HFFc6 (cell line): ENCODE measurements around the gene ZRANB1. TPM values are rescaled to one million over a fixed set of nuclear protein-coding genes. Genes with fewer than 3 reads are reported as not detected.

Experiments used
- DNase-seq: peaks from one replicate; pipeline ENCODE4 v3.0.0-alpha.2; 2018
- H3K27ac Mint-ChIP-seq: 2 replicates; pipeline ENCODE4 v1.8.0; 2020; ENCODE audit warnings: mild to moderate bottlenecking, mixed read lengths
- H3K27me3 Mint-ChIP-seq: 2 replicates; pipeline ENCODE4 v1.8.0; 2021; ENCODE audit warnings: mild to moderate bottlenecking, moderate library complexity, mixed read lengths; ENCODE audit not compliant: insufficient read depth
- H3K36me3 Mint-ChIP-seq: 2 replicates; pipeline ENCODE4 v1.8.0; 2021; ENCODE audit warnings: low read depth, mixed read lengths
- H3K4me1 Mint-ChIP-seq: 2 replicates; pipeline ENCODE4 v1.8.0; 2020; ENCODE audit warnings: low read depth, mixed read lengths
- H3K4me3 Mint-ChIP-seq: 2 replicates; pipeline ENCODE4 v1.8.0; 2020; ENCODE audit warnings: mild to moderate bottlenecking, moderate library complexity, mixed read lengths
- H3K9me3 Mint-ChIP-seq: 2 replicates; pipeline ENCODE4 v1.8.0; 2020; ENCODE audit warnings: mild to moderate bottlenecking, mixed read lengths
- total RNA-seq, 6 experiments: library from RNA; stranded (reverse); fragmentation: NEBNext Ultra II Directional; extraction: Animal tissue kit (Norgen Biotek cat#: 25700); gene quantifications; 2 replicates in 1 of 6; 3 replicates in 5 of 6; pipeline ENCODE4 v1.2.3, GENCODE V29; 2021
- TF ChIP-seq, protein P1 (sequence below): fragments of 200-600 bp; sonication (generic); IDR thresholded peaks from 2 replicates; pipeline ENCODE4 v1.5.0; 2021; ENCODE audit warnings: antibody characterized with exemption, mild to moderate bottlenecking

ZRANB1 gene
- total RNA-seq, 6 experiments from 2014 or later = 11.8 to 13.6 (median 12.6) TPM

DNA sequence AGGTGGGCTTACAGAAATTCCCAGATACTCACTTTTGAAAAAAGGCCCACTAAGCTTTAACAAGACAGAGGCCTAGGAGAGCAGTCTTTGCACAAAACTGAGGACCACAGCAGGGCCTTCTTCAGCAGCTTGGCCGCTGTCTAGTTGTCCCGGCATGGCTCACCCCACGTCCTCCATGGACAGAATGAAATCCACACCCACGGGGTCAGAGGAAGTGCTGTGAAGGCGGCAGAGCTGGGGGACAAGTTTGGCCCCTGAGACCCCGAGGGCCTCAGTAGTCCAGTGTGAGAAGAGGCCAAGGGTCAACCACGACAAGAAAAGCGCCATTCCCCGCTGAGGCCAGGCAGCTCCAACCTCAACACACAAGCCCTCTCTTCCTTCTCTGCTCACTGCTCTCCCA lies 78.9 kb downstream of the ZRANB1 start:
- no peaks in the 10 kb centered on the region for H3K9me3 Mint-ChIP-seq
- TF ChIP-seq, protein P1, sequence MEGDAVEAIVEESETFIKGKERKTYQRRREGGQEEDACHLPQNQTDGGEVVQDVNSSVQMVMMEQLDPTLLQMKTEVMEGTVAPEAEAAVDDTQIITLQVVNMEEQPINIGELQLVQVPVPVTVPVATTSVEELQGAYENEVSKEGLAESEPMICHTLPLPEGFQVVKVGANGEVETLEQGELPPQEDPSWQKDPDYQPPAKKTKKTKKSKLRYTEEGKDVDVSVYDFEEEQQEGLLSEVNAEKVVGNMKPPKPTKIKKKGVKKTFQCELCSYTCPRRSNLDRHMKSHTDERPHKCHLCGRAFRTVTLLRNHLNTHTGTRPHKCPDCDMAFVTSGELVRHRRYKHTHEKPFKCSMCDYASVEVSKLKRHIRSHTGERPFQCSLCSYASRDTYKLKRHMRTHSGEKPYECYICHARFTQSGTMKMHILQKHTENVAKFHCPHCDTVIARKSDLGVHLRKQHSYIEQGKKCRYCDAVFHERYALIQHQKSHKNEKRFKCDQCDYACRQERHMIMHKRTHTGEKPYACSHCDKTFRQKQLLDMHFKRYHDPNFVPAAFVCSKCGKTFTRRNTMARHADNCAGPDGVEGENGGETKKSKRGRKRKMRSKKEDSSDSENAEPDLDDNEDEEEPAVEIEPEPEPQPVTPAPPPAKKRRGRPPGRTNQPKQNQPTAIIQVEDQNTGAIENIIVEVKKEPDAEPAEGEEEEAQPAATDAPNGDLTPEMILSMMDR = no peak
- no peak overlapping the region for H3K27ac Mint-ChIP-seq
- H3K4me1 Mint-ChIP-seq = peaks cover 36% of the 10 kb centered on the region
- H3K4me3 Mint-ChIP-seq = no peak overlapping the region
- peaks cover 18% of the 10 kb centered on the region for H3K36me3 Mint-ChIP-seq
- peaks cover 6% of the 10 kb centered on the region for H3K27me3 Mint-ChIP-seq
- DNase-seq = no peak

DNA sequence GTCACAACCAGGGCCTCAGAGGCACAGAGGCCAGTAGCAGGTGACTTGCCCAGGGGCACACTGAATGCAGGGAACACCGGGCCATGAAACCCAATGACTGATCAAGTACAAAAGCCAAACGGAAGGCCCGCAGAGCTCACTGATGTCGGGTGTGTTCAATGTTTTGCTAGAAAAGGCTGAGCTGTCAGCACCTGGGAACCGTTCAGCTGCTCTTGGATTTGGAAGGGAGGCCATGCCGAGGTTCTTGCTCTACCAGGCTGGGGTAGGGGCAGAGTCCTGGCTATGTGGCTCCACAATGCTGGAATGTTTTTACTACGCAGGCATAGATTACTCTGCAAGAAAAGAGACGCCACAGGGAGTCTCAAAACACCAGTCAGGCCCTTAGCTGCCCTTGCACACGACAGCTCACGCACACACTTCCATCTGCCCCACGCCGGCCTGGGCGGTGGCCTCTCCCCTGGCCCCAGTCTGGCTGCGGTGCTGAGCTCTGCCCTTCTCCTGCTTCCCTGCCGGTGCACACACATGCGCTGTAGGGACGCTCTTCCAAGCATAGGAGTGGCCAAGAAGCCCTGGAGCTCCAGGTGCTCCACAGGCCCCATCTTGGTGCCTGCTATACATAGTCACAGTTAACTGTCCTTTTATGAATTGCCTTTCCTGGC lies 79.9 kb downstream of the ZRANB1 start:
- Mint-ChIP-seq H3K27ac (peak overlapping the region; percentile 40; the same call in 1 of the 2 replicates), H3K9me3 (no peaks in the 10 kb centered on the region), H3K36me3 (peaks cover 16% of the 10 kb centered on the region), H3K4me3 (no peak overlapping the region), H3K27me3 (peaks cover 6% of the 10 kb centered on the region), H3K4me1 (peaks cover 32% of the 10 kb centered on the region)
- DNase-seq = no peak
- TF ChIP-seq, protein P1 = no peak

DNA sequence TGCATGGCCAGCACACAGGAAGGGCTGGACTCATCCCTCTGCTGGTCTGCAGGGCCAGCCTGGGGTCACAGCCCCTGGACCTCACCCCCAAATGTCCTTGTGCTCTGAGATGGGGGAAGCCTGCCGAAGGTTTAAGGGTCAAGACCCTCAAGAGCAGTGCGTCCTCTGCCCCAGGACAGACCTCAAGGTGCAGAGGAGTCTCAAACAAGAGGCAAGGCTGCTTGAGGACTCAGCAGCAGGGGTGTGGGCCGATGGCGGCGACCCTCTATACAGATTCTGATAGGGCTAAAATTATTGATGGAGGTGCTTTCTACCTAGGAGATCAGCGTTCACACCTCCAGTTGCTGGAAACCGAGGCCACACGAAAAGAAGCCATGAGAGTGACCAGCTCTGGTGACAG lies 80.7 kb downstream of the ZRANB1 start:
- Mint-ChIP-seq H3K4me1 (peaks cover 25% of the 10 kb centered on the region), H3K36me3 (peaks cover 14% of the 10 kb centered on the region), H3K9me3 (no peaks in the 10 kb centered on the region), H3K27ac (no peak overlapping the region; the same call in 1 of the 2 replicates), H3K27me3 (peaks cover 4% of the 10 kb centered on the region), H3K4me3 (no peak overlapping the region)
- TF ChIP-seq, protein P1 = no peak
- no peak for DNase-seq

DNA sequence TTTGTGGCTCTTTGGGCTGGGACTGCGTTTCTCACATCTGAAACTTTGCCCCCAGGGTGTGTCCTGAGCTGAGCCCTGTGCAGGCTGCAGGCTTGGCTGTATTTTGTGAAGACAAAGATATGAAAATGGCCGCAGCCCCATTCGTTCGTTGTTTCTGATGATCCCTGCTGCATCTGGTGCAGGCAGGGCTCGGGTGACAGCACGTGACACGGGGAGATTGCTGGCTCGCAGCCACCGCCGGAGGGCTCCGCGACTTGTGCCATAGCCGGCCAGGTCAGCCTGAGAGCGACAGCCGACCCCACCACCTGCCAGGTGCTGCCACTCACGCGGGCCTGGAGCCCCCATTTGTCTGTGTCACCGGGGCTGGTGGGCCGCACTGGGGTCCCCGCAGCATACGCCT lies 81.3 kb downstream of the ZRANB1 start:
- Mint-ChIP-seq H3K27me3 (peaks cover 4% of the 10 kb centered on the region), H3K4me1 (peaks cover 30% of the 10 kb centered on the region), H3K36me3 (peaks cover 14% of the 10 kb centered on the region), H3K4me3 (no peak overlapping the region), H3K9me3 (no peaks in the 10 kb centered on the region), H3K27ac (no peak overlapping the region)
- DNase-seq = no peak
- TF ChIP-seq, protein P1 = no peak

- Mint-ChIP-seq H3K9me3 (no peaks in the 10 kb centered on the region), H3K36me3 (peaks cover 14% of the 10 kb centered on the region), H3K27ac (0 out of 2 replicates have a peak overlapping the region, but pooled peaks have one; percentile 43)
These were observed 82.1 kb downstream of the ZRANB1 start for GRCh38 chr10:125023862-125024496.

More at GRCh38 chr10:125023862-125024496, 82.1 kb downstream of the ZRANB1 start:
- no peak for DNase-seq
- H3K4me1 Mint-ChIP-seq = peaks cover 38% of the 10 kb centered on the region
- TF ChIP-seq, protein P1 = no peak
- peaks cover 4% of the 10 kb centered on the region for H3K27me3 Mint-ChIP-seq
- no peak overlapping the region for H3K4me3 Mint-ChIP-seq
